Camera-type eye (tissue), 1 donor: ENCODE results near the gene RFX2. TPM values are rescaled to one million over a fixed set of nuclear protein-coding genes. Genes with fewer than 3 reads are reported as not detected.

Experiments
- total RNA-seq: library from RNA; depleted of rRNA; stranded (reverse); fragments of >200 nt; gene quantifications from one replicate; pipeline ENCODE4 v1.2.3, GENCODE V29; 2014

RFX2 gene
- total RNA-seq = 10.3 TPM

GRCh38 chr19:6110360-6110977 lies at the start of gene RFX2:
TSS of gene RFX2 (minus strand) at chr19:6110500. CDS start at chr19:6047496, 63,004 bp downstream.

GRCh38 chr19:5977785-5978605 lies 132.3 kb downstream of the RFX2 start, which contains the start of gene RANBP3:
TSS of gene RANBP3 (minus strand) at chr19:5978140. CDS start at chr19:5978082, 58 bp downstream.

Other genes starting within 250 kb of the RFX2 start
- not detected for gene FUT5, start 240.0 kb downstream of the RFX2 start, total RNA-seq
- gene NDUFA11, start 206.7 kb downstream of the RFX2 start, total RNA-seq = 76.9 TPM
- 7.5 TPM for gene VMAC, start 205.6 kb downstream of the RFX2 start, total RNA-seq
- gene CAPS, start 196.2 kb downstream of the RFX2 start, total RNA-seq = 11.2 TPM
- gene RANBP3, start 132.4 kb downstream of the RFX2 start, total RNA-seq = 81.3 TPM
- gene ACSBG2, start 25.2 kb upstream of the RFX2 start, total RNA-seq = 0.71 TPM
- 20.1 TPM for gene MLLT1, start 169.5 kb upstream of the RFX2 start, total RNA-seq
- gene ACER1, start 223.1 kb upstream of the RFX2 start, total RNA-seq = not detected